Germinal center (tissue), 1 donor: ENCODE results near the gene GJA5.
"Not testable (repeated sequence)": the region's sequence is repeated elsewhere in the genome, so short reads cannot be mapped to it uniquely, and the experiment has no call there.

Source experiments
- DNase-seq: peaks from one replicate; pipeline ENCODE4 v3.0.0; 2012; ENCODE audit warnings: mixed read lengths, low spot score

Gene GJA5

GRCh38 chr1:147762233-147763024 is 2.0 kb upstream of the GJA5 start:
- DNase-seq, result no peak

GRCh38 chr1:147758379-147759100 is 1.9 kb downstream of the GJA5 start:
- no peak for DNase-seq

GRCh38 chr1:147757015-147757990 is 3.1 kb downstream of the GJA5 start:
- DNase-seq, result no peak

GRCh38 chr1:147756341-147756740 is 4.1 kb downstream of the GJA5 start:
- no peak for DNase-seq

GRCh38 chr1:147754661-147755060 is 5.7 kb downstream of the GJA5 start:
- DNase-seq, result no peak

- no peak for DNase-seq
Measured at GRCh38 chr1:147753081-147753480, 7.3 kb downstream of the GJA5 start.

- DNase-seq, result no peak
Measured at GRCh38 chr1:147752511-147752910, 7.9 kb downstream of the GJA5 start.

- DNase-seq, result no peak
Measured at GRCh38 chr1:147751346-147751745, 9.1 kb downstream of the GJA5 start.

- DNase-seq, result no peak
Measured at GRCh38 chr1:147750618-147751217, 9.7 kb downstream of the GJA5 start.

- no peak for DNase-seq
Measured at GRCh38 chr1:147749792-147750191, 10.6 kb downstream of the GJA5 start.

GRCh38 chr1:147748676-147749350 is 11.6 kb downstream of the GJA5 start:
- no peak for DNase-seq

GRCh38 chr1:147747966-147748365 is 12.4 kb downstream of the GJA5 start:
- no peak for DNase-seq

GRCh38 chr1:147745271-147745670 is 15.1 kb downstream of the GJA5 start:
- no peak for DNase-seq

GRCh38 chr1:147741065-147741464 is 19.3 kb downstream of the GJA5 start:
- DNase-seq, result no peak

- no peak for DNase-seq
Measured at GRCh38 chr1:147740391-147740790, 20.0 kb downstream of the GJA5 start.

GRCh38 chr1:147738739-147739476 is 21.5 kb downstream of the GJA5 start:
- no peak for DNase-seq

- DNase-seq, result no peak
Measured at GRCh38 chr1:147738129-147738528, 22.3 kb downstream of the GJA5 start.

GRCh38 chr1:147736883-147737282 is 23.5 kb downstream of the GJA5 start:
- no peak for DNase-seq

- DNase-seq, result no peak
Measured at GRCh38 chr1:147735423-147735822, 25.0 kb downstream of the GJA5 start.

GRCh38 chr1:147734291-147734841 is 26.0 kb downstream of the GJA5 start:
- not testable (repeated sequence) for DNase-seq
